GM23338 (cell line): Measurements from ENCODE around the gene PTPRR. TPM values are rescaled to one million over a fixed set of nuclear protein-coding genes. Genes with fewer than 3 reads are reported as not detected.

ENCODE experiments used
- ATAC-seq: fragments of 200-7000 bp; cut with Tn5 transposase; 3 replicates; pipeline ENCODE4 v1.9.1; 2020
- DNase-seq: peaks from one replicate; pipeline ENCODE4 v3.0.0-alpha.2; 2015; ENCODE audit warnings: low spot score
- H2AFZ ChIP-seq: fragments of 200-600 bp; sonication (generic); 2 replicates; pipeline ENCODE4 v1.8.0; 2016; ENCODE audit warnings: antibody characterized with exemption, mild to moderate bottlenecking, moderate library complexity
- H3F3A ChIP-seq: fragments of 200-600 bp; sonication (generic); replicated peaks from 2 replicates; pipeline ENCODE4 v1.8.0; 2017; ENCODE audit warnings: antibody characterized with exemption, mixed run types, low read depth
- H3K27ac ChIP-seq: fragments of 200-600 bp; sonication (generic); 2 replicates; pipeline ENCODE4 v1.6.1; 2016; ENCODE audit warnings: low read depth
- H3K27me3 ChIP-seq: fragments of 200-600 bp; sonication (generic); 2 replicates; pipeline ENCODE4 v1.8.0; 2016; ENCODE audit warnings: mild to moderate bottlenecking, mixed run types, moderate library complexity; ENCODE audit not compliant: insufficient read depth
- H3K36me3 ChIP-seq: fragments of 200-600 bp; sonication (generic); 2 replicates; pipeline ENCODE4 v1.8.0; 2016; ENCODE audit warnings: mild to moderate bottlenecking; ENCODE audit not compliant: insufficient read depth
- H3K4me1 ChIP-seq: fragments of 200-600 bp; sonication (generic); 2 replicates; pipeline ENCODE4 v1.8.0; 2016; ENCODE audit warnings: mild to moderate bottlenecking, moderate library complexity; ENCODE audit not compliant: insufficient read depth
- H3K4me2 ChIP-seq: fragments of 200-600 bp; sonication (generic); 2 replicates; pipeline ENCODE4 v1.7.1; 2017; ENCODE audit warnings: mixed run types
- H3K4me3 ChIP-seq: fragments of 200-600 bp; sonication (generic); 2 replicates; pipeline ENCODE4 v1.6.1; 2016; ENCODE audit warnings: mixed run types
- H3K79me2 ChIP-seq: fragments of 200-600 bp; sonication (generic); replicated peaks from 2 replicates; pipeline ENCODE4 v1.8.0; 2017; ENCODE audit warnings: mild to moderate bottlenecking; ENCODE audit not compliant: insufficient read depth
- H3K9me2 ChIP-seq: fragments of 200-600 bp; sonication (generic); 2 replicates; pipeline ENCODE4 v1.8.0; 2017; ENCODE audit not compliant: insufficient read depth
- H4K20me1 ChIP-seq: fragments of 200-600 bp; sonication (generic); replicated peaks from 2 replicates; pipeline ENCODE4 v1.8.0; 2017; ENCODE audit warnings: mild to moderate bottlenecking; ENCODE audit not compliant: insufficient read depth
- H3K27ac Mint-ChIP-seq: 2 replicates; pipeline ENCODE4 v1.8.0; 2020; ENCODE audit warnings: inconsistent platforms, mild to moderate bottlenecking, moderate library complexity, mixed read lengths
- H3K27me3 Mint-ChIP-seq: 3 replicates; pipeline ENCODE4 v1.8.0; 2022; ENCODE audit warnings: low read depth, mild to moderate bottlenecking, moderate library complexity, mixed read lengths, inconsistent platforms; ENCODE audit not compliant: insufficient read depth, poor library complexity
- H3K36me3 Mint-ChIP-seq: 3 replicates; pipeline ENCODE4 v1.8.0; 2021; ENCODE audit warnings: low read depth, mild to moderate bottlenecking, inconsistent platforms, moderate library complexity, mixed read lengths
- H3K4me1 Mint-ChIP-seq: 3 replicates; pipeline ENCODE4 v1.8.0; 2020; ENCODE audit warnings: mild to moderate bottlenecking, inconsistent platforms, mixed read lengths
- H3K4me3 Mint-ChIP-seq: 3 replicates; pipeline ENCODE4 v1.8.0; 2021; ENCODE audit warnings: moderate library complexity, mild to moderate bottlenecking, inconsistent platforms, mixed read lengths
- H3K9me3 Mint-ChIP-seq: 3 replicates; pipeline ENCODE4 v1.8.0; 2020; ENCODE audit warnings: moderate library complexity, mild to moderate bottlenecking, inconsistent platforms, mixed read lengths
- CREB1 ChIP-seq: fragments of 250-450 bp; sonication (Bioruptor Pico); IDR thresholded peaks from 2 replicates; pipeline ENCODE4 v1.5.0; 2020; ENCODE audit warnings: low read depth, mild to moderate bottlenecking, moderate library complexity
- CTCF ChIP-seq, 2 experiments: fragments of 200-600 bp in 1 of 2; sonication (generic) in 1 of 2; conservative IDR thresholded peaks; 2 replicates each; pipeline versions ENCODE4 v1.5.1 to v1.6.1; 2016 to 2017; ENCODE audit warnings: antibody characterized with exemption in 2 of 2, low read depth in 2 of 2, mild to moderate bottlenecking in 2 of 2, moderate library complexity in 1 of 2
- EZH2 ChIP-seq: fragments of 200-600 bp; sonication (generic); IDR thresholded peaks from one replicate; pipeline ENCODE4 v1.8.0; 2017; ENCODE audit warnings: antibody characterized with exemption, mild to moderate bottlenecking, low read depth; ENCODE audit not compliant: unreplicated experiment
- EZH2phosphoT487 ChIP-seq: fragments of 200-600 bp; sonication (generic); IDR thresholded peaks from one replicate; pipeline ENCODE4 v1.8.1; 2018; ENCODE audit warnings: antibody characterized with exemption; ENCODE audit not compliant: unreplicated experiment
- JUNB ChIP-seq: IDR thresholded peaks from one replicate; pipeline ENCODE4 v1.6.1; 2016; ENCODE audit warnings: antibody characterized with exemption; ENCODE audit not compliant: unreplicated experiment
- NANOG ChIP-seq: IDR thresholded peaks from 2 replicates; pipeline ENCODE4 v1.6.1; 2016; ENCODE audit warnings: antibody characterized with exemption, borderline replicate concordance
- POLR2AphosphoS5 ChIP-seq: IDR thresholded peaks from 2 replicates; pipeline ENCODE4 v1.6.1; 2016; ENCODE audit warnings: antibody characterized with exemption, low read depth
- REST ChIP-seq: IDR thresholded peaks from one replicate; pipeline ENCODE4 v1.6.1; 2018; ENCODE audit warnings: antibody characterized with exemption; ENCODE audit not compliant: unreplicated experiment
- STAT1 ChIP-seq: IDR thresholded peaks from one replicate; pipeline ENCODE4 v1.6.1; 2016; ENCODE audit warnings: antibody characterized with exemption; ENCODE audit not compliant: unreplicated experiment
- ZNF114 ChIP-seq: fragments of 250-450 bp; sonication (Bioruptor Pico); IDR thresholded peaks from 2 replicates; pipeline ENCODE4 v1.5.0; 2020; ENCODE audit warnings: mild to moderate bottlenecking, moderate library complexity
- ZNF331 ChIP-seq: fragments of 250-450 bp; sonication (Bioruptor Pico); IDR thresholded peaks from 2 replicates; pipeline ENCODE4 v1.5.0; 2020; ENCODE audit warnings: low read depth, mild to moderate bottlenecking, moderate library complexity
- polyA plus RNA-seq: library from polyadenylated mRNA; unstranded; fragments of >200 nt; fragmentation: Nextera tagmentation; extraction: Ambion mirVana; gene quantifications from 2 replicates; pipeline ENCODE4 v1.2.1, GENCODE V29; 2016
- total RNA-seq: library from RNA; depleted of rRNA; stranded (reverse); fragments of >200 nt; shearing (Covaris generic); gene quantifications from 2 replicates; pipeline ENCODE4 v1.2.3, GENCODE V29; 2014
- TF ChIP-seq, protein P1 (sequence below): IDR thresholded peaks from 2 replicates; pipeline ENCODE4 v1.6.1; 2016; ENCODE audit warnings: antibody characterized with exemption
- TF ChIP-seq, protein P2 (sequence below): fragments of 250-450 bp; sonication (Bioruptor Pico); IDR thresholded peaks from 2 replicates; pipeline ENCODE4 v1.5.0; 2020; ENCODE audit warnings: mild to moderate bottlenecking, moderate library complexity

Gene PTPRR
- total and polyA plus RNA-seq, 2 experiments from 2014 or later = 0.26 to 0.76 TPM

DNA sequence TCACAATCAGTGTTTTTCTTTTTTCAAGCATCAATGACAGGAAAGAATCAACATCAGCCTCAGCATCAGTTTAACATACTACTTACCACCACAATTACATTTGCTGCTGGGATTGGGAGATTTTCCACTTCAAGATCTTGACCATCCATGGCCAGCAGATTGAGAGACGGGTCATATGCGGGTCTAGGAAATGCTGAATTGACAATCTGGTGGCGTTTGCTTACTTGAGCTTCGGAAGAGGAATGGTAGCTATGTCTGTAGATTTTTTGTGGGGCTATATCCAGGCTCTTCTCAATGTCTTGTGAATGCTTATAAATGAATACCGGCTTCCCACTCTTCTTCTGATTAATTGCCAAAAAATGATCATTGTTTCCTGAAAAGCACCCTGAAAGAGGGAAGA is 27.9 kb downstream of the PTPRR start:
- H3F3A ChIP-seq = no peaks in the 10 kb centered on the region
- no peaks in the 10 kb centered on the region for H3K27me3 ChIP-seq
- no peak overlapping the region for H3K27ac Mint-ChIP-seq
- no peaks in the 10 kb centered on the region for H3K4me1 ChIP-seq
- no peak for DNase-seq
- H3K4me3 ChIP-seq = no peak overlapping the region
- no peaks in the 10 kb centered on the region for H3K4me1 Mint-ChIP-seq
- H3K79me2 ChIP-seq = no peaks in the 10 kb centered on the region
- no peaks in the 10 kb centered on the region for H3K36me3 ChIP-seq
- H3K9me2 ChIP-seq = no peaks in the 10 kb centered on the region
- no peak for TF ChIP-seq JUNB
- no peak for TF ChIP-seq REST
- TF ChIP-seq POLR2AphosphoS5 = no peak
- TF ChIP-seq EZH2 = no peak
- TF ChIP-seq, protein P1, sequence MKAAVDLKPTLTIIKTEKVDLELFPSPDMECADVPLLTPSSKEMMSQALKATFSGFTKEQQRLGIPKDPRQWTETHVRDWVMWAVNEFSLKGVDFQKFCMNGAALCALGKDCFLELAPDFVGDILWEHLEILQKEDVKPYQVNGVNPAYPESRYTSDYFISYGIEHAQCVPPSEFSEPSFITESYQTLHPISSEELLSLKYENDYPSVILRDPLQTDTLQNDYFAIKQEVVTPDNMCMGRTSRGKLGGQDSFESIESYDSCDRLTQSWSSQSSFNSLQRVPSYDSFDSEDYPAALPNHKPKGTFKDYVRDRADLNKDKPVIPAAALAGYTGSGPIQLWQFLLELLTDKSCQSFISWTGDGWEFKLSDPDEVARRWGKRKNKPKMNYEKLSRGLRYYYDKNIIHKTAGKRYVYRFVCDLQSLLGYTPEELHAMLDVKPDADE = no peak
- no peak for TF ChIP-seq ZNF114 (CRISPR knock-in tag)
- TF ChIP-seq CREB1 (CRISPR knock-in tag) = no peak
- TF ChIP-seq, protein P2, sequence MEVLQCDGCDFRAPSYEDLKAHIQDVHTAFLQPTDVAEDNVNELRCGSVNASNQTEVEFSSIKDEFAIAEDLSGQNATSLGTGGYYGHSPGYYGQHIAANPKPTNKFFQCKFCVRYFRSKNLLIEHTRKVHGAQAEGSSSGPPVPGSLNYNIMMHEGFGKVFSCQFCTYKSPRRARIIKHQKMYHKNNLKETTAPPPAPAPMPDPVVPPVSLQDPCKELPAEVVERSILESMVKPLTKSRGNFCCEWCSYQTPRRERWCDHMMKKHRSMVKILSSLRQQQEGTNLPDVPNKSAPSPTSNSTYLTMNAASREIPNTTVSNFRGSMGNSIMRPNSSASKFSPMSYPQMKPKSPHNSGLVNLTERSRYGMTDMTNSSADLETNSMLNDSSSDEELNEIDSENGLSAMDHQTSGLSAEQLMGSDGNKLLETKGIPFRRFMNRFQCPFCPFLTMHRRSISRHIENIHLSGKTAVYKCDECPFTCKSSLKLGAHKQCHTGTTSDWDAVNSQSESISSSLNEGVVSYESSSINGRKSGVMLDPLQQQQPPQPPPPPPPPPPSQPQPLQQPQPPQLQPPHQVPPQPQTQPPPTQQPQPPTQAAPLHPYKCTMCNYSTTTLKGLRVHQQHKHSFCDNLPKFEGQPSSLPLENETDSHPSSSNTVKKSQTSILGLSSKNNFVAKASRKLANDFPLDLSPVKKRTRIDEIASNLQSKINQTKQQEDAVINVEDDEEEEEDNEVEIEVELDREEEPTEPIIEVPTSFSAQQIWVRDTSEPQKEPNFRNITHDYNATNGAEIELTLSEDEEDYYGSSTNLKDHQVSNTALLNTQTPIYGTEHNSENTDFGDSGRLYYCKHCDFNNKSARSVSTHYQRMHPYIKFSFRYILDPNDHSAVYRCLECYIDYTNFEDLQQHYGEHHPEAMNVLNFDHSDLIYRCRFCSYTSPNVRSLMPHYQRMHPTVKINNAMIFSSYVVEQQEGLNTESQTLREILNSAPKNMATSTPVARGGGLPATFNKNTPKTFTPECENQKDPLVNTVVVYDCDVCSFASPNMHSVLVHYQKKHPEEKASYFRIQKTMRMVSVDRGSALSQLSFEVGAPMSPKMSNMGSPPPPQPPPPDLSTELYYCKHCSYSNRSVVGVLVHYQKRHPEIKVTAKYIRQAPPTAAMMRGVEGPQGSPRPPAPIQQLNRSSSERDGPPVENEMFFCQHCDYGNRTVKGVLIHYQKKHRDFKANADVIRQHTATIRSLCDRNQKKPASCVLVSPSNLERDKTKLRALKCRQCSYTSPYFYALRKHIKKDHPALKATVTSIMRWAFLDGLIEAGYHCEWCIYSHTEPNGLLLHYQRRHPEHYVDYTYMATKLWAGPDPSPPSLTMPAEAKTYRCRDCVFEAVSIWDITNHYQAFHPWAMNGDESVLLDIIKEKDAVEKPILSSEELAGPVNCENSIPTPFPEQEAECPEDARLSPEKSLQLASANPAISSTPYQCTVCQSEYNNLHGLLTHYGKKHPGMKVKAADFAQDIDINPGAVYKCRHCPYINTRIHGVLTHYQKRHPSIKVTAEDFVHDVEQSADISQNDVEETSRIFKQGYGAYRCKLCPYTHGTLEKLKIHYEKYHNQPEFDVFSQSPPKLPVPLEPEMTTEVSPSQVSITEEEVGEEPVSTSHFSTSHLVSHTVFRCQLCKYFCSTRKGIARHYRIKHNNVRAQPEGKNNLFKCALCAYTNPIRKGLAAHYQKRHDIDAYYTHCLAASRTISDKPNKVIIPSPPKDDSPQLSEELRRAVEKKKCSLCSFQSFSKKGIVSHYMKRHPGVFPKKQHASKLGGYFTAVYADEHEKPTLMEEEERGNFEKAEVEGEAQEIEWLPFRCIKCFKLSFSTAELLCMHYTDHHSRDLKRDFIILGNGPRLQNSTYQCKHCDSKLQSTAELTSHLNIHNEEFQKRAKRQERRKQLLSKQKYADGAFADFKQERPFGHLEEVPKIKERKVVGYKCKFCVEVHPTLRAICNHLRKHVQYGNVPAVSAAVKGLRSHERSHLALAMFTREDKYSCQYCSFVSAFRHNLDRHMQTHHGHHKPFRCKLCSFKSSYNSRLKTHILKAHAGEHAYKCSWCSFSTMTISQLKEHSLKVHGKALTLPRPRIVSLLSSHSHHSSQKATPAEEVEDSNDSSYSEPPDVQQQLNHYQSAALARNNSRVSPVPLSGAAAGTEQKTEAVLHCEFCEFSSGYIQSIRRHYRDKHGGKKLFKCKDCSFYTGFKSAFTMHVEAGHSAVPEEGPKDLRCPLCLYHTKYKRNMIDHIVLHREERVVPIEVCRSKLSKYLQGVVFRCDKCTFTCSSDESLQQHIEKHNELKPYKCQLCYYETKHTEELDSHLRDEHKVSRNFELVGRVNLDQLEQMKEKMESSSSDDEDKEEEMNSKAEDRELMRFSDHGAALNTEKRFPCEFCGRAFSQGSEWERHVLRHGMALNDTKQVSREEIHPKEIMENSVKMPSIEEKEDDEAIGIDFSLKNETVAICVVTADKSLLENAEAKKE = no peak
- TF ChIP-seq EZH2phosphoT487 = no peak
- no peak for TF ChIP-seq CTCF (conservative IDR thresholded peaks at IDR 0.05; ENCODE audit: low read depth in 2 of 2)
- no peak for TF ChIP-seq NANOG
- no peak for TF ChIP-seq ZNF331 (CRISPR knock-in tag)
- no peak for TF ChIP-seq STAT1
- no peak overlapping the region for H3K4me3 Mint-ChIP-seq
- H3K9me3 Mint-ChIP-seq = 0 out of 3 replicates have a peak, but pooled peaks cover 8% of the 10 kb centered on the region
- H3K36me3 Mint-ChIP-seq = 0 out of 3 replicates have a peak, but pooled peaks cover 3% of the 10 kb centered on the region
- no peaks in the 10 kb centered on the region for H4K20me1 ChIP-seq
- H2AFZ ChIP-seq = no peak overlapping the region
- no peak overlapping the region for H3K27ac ChIP-seq
- ATAC-seq = no peak
- H3K27me3 Mint-ChIP-seq = no peaks in the 10 kb centered on the region
- H3K4me2 ChIP-seq = no peak overlapping the region
